HG03135 (cell line): ENCODE results near the gene MOV10L1.

Source experiments
- ATAC-seq: cut with Tn5 transposase; IDR thresholded peaks from one replicate; pipeline ENCODE4 v1.9.1; 2021; ENCODE audit warnings: mild to moderate bottlenecking, moderate library complexity; ENCODE audit not compliant: unreplicated experiment

The MOV10L1 gene

GRCh38 chr22:50058906-50059880 lies 30.6 kb upstream of the MOV10L1 start:
- no peak for ATAC-seq

- no peak for ATAC-seq
These were observed 29.9 kb upstream of the MOV10L1 start for GRCh38 chr22:50059881-50060262.

GRCh38 chr22:50060441-50061140 lies 29.2 kb upstream of the MOV10L1 start:
- no peak for ATAC-seq

- no peak for ATAC-seq
These were observed 28.5 kb upstream of the MOV10L1 start for GRCh38 chr22:50061141-50061823.

- ATAC-seq: no peak
These were observed 27.9 kb upstream of the MOV10L1 start for GRCh38 chr22:50061824-50062355.

GRCh38 chr22:50062509-50063135 lies 27.2 kb upstream of the MOV10L1 start:
- ATAC-seq: no peak

- ATAC-seq: no peak
These were observed 26.0 kb upstream of the MOV10L1 start for GRCh38 chr22:50063589-50064393.

- no peak for ATAC-seq
These were observed 25.4 kb upstream of the MOV10L1 start for GRCh38 chr22:50064453-50064852.

GRCh38 chr22:50067244-50067643 lies 22.6 kb upstream of the MOV10L1 start:
- no peak for ATAC-seq

- no peak for ATAC-seq
These were observed 21.7 kb upstream of the MOV10L1 start for GRCh38 chr22:50068096-50068495.

- ATAC-seq: no peak
These were observed 19.4 kb upstream of the MOV10L1 start for GRCh38 chr22:50070366-50070765.

GRCh38 chr22:50071432-50072166 lies 18.2 kb upstream of the MOV10L1 start:
- ATAC-seq: no peak

GRCh38 chr22:50072167-50072555 lies 17.6 kb upstream of the MOV10L1 start:
- no peak for ATAC-seq

GRCh38 chr22:50072714-50073538 lies 16.9 kb upstream of the MOV10L1 start:
- ATAC-seq: no peak

- ATAC-seq: no peak
These were observed 15.8 kb upstream of the MOV10L1 start for GRCh38 chr22:50074056-50074455.

GRCh38 chr22:50074551-50075530 lies 15.0 kb upstream of the MOV10L1 start:
- ATAC-seq: no peak
